Fibroblast of skin of left quadriceps (primary cell): ENCODE data around the gene APOL6.

Experiments used
- DNase-seq, 2 experiments: peaks; one replicate each; pipeline ENCODE4 v3.0.0-alpha.2; 2013; ENCODE audit warnings: low read depth in 2 of 2

The APOL6 gene

GRCh38 chr22:35648066-35649025 is at the start of gene APOL6:
Gene APOL6 (plus strand): TSS chr22:35648446. CDS start chr22:35656426, 7,980 bp downstream.
- peak; percentile 42 to 44 for DNase-seq

GRCh38 chr22:35599364-35599763 is 48.9 kb upstream of the APOL6 start:
- DNase-seq = no peak

- DNase-seq = no peak
These were observed 47.8 kb upstream of the APOL6 start for GRCh38 chr22:35600476-35600875.

GRCh38 chr22:35601013-35601580 is 47.1 kb upstream of the APOL6 start:
- DNase-seq = no peak

GRCh38 chr22:35601743-35602615 is 46.3 kb upstream of the APOL6 start:
- peak in 1 of 2 experiments; percentile 21 for DNase-seq

GRCh38 chr22:35604621-35605368 is 43.5 kb upstream of the APOL6 start:
- DNase-seq = no peak

GRCh38 chr22:35605369-35605680 is 42.9 kb upstream of the APOL6 start:
- DNase-seq = no peak

- DNase-seq = no peak
These were observed 42.3 kb upstream of the APOL6 start for GRCh38 chr22:35605851-35606481.

GRCh38 chr22:35606916-35607315 is 41.3 kb upstream of the APOL6 start:
- no peak for DNase-seq

- no peak for DNase-seq
These were observed 40.2 kb upstream of the APOL6 start for GRCh38 chr22:35608088-35608487.

GRCh38 chr22:35609261-35609660 is 39.0 kb upstream of the APOL6 start:
- DNase-seq = no peak

- DNase-seq = no peak
These were observed 38.5 kb upstream of the APOL6 start for GRCh38 chr22:35609761-35610160.

- no peak for DNase-seq
These were observed 37.5 kb upstream of the APOL6 start for GRCh38 chr22:35610741-35611140.

GRCh38 chr22:35611200-35611890 is 36.9 kb upstream of the APOL6 start:
- DNase-seq = no peak

- DNase-seq = no peak
These were observed 36.2 kb upstream of the APOL6 start for GRCh38 chr22:35611891-35612576.

- DNase-seq = no peak
These were observed 35.3 kb upstream of the APOL6 start for GRCh38 chr22:35612903-35613302.

- DNase-seq = no peak
These were observed 33.8 kb upstream of the APOL6 start for GRCh38 chr22:35614404-35614803.

- no peak for DNase-seq
These were observed 33.1 kb upstream of the APOL6 start for GRCh38 chr22:35615156-35615555.

GRCh38 chr22:35616043-35616442 is 32.2 kb upstream of the APOL6 start:
- no peak for DNase-seq
